WTC11 (cell line): Measurements from ENCODE around the gene RASD1. TPM values are rescaled to one million over a fixed set of nuclear protein-coding genes. Genes with fewer than 3 reads are reported as not detected.
A peak's percentile ranks its signal among the peaks of the same experiment; 100 is the strongest.

Experiments
- CREB1 ChIP-seq: sonication (generic); formaldehyde crosslinking; IDR thresholded peaks from 2 replicates; pipeline ENCODE4 v1.8.0; 2023; ENCODE audit warnings: mild to moderate bottlenecking, missing genetic modification reagents
- E2F1 ChIP-seq: sonication (generic); formaldehyde crosslinking; IDR thresholded peaks from 2 replicates; pipeline ENCODE4 v1.8.0; 2022; ENCODE audit warnings: mild to moderate bottlenecking, missing genetic modification reagents
- EMX1 ChIP-seq: fragments of 250-450 bp; sonication (Bioruptor Pico); IDR thresholded peaks from 2 replicates; pipeline ENCODE4 v1.8.0; 2021; ENCODE audit warnings: mild to moderate bottlenecking
- ESRRA ChIP-seq: sonication (generic); formaldehyde crosslinking; IDR thresholded peaks from 2 replicates; pipeline ENCODE4 v1.8.1; 2022; ENCODE audit warnings: mild to moderate bottlenecking, missing genetic modification reagents, borderline replicate concordance
- ETV6 ChIP-seq: sonication (generic); formaldehyde crosslinking; IDR thresholded peaks from 2 replicates; pipeline ENCODE4 v1.8.1; 2022; ENCODE audit warnings: mild to moderate bottlenecking, missing genetic modification reagents
- FOXP1 ChIP-seq: sonication (generic); formaldehyde crosslinking; IDR thresholded peaks from 2 replicates; pipeline ENCODE4 v1.8.0; 2022; ENCODE audit warnings: missing genetic modification reagents, mild to moderate bottlenecking, moderate library complexity, borderline replicate concordance
- GABPB1 ChIP-seq: sonication (generic); formaldehyde crosslinking; IDR thresholded peaks from 2 replicates; pipeline ENCODE4 v1.8.1; 2023; ENCODE audit warnings: mild to moderate bottlenecking, missing genetic modification reagents
- HMGXB4 ChIP-seq: sonication (generic); formaldehyde crosslinking; IDR thresholded peaks from 2 replicates; pipeline ENCODE4 v1.8.1; 2023; ENCODE audit warnings: mild to moderate bottlenecking, moderate library complexity, missing genetic modification reagents
- JAZF1 ChIP-seq: fragments of 250-450 bp; sonication (Bioruptor Pico); IDR thresholded peaks from 2 replicates; pipeline ENCODE4 v1.9.0; 2021; ENCODE audit warnings: moderate library complexity, mild to moderate bottlenecking, inconsistent platforms
- KAT7 ChIP-seq: sonication (generic); formaldehyde crosslinking; IDR thresholded peaks from 2 replicates; pipeline ENCODE4 v1.8.1; 2023; ENCODE audit warnings: missing genetic modification reagents, mild to moderate bottlenecking, borderline replicate concordance
- MXD4 ChIP-seq: fragments of 250-450 bp; sonication (Bioruptor Pico); IDR thresholded peaks from 2 replicates; pipeline ENCODE4 v1.8.0; 2021; ENCODE audit warnings: mild to moderate bottlenecking, moderate library complexity, borderline replicate concordance
- MYBL2 ChIP-seq: sonication (generic); formaldehyde crosslinking; IDR thresholded peaks from 2 replicates; pipeline ENCODE4 v1.8.1; 2023; ENCODE audit warnings: mild to moderate bottlenecking, moderate library complexity, missing genetic modification reagents
- NR2C2 ChIP-seq: sonication (generic); formaldehyde crosslinking; IDR thresholded peaks from 2 replicates; pipeline ENCODE4 v1.8.0; 2022; ENCODE audit warnings: mild to moderate bottlenecking, missing genetic modification reagents
- NR3C1 ChIP-seq: sonication (generic); formaldehyde crosslinking; conservative IDR thresholded peaks from 2 replicates; pipeline ENCODE4 v1.8.1; 2023; ENCODE audit warnings: low read depth, mild to moderate bottlenecking, missing genetic modification reagents
- RELA ChIP-seq: sonication (generic); formaldehyde crosslinking; IDR thresholded peaks from 2 replicates; pipeline ENCODE4 v1.8.1; 2022; ENCODE audit warnings: missing genetic modification reagents, mild to moderate bottlenecking, borderline replicate concordance
- SMAD3 ChIP-seq: sonication (generic); formaldehyde crosslinking; IDR thresholded peaks from 2 replicates; pipeline ENCODE4 v1.8.0; 2022; ENCODE audit warnings: missing genetic modification reagents, mild to moderate bottlenecking, borderline replicate concordance
- SOX15 ChIP-seq: fragments of 250-450 bp; sonication (Bioruptor Pico); IDR thresholded peaks from 2 replicates; pipeline ENCODE4 v1.9.0; 2021; ENCODE audit warnings: mild to moderate bottlenecking
- SP1 ChIP-seq: sonication (generic); formaldehyde crosslinking; conservative IDR thresholded peaks from 2 replicates; pipeline ENCODE4 v1.8.1; 2022; ENCODE audit warnings: missing genetic modification reagents
- TEAD1 ChIP-seq: sonication (generic); formaldehyde crosslinking; IDR thresholded peaks from 2 replicates; pipeline ENCODE4 v1.8.0; 2022; ENCODE audit warnings: mild to moderate bottlenecking, missing genetic modification reagents
- TP53 ChIP-seq: sonication (generic); formaldehyde crosslinking; IDR thresholded peaks from 2 replicates; pipeline ENCODE4 v1.8.1; 2023; ENCODE audit warnings: mild to moderate bottlenecking, missing genetic modification reagents
- ZBTB21 ChIP-seq: sonication (generic); formaldehyde crosslinking; IDR thresholded peaks from 2 replicates; pipeline ENCODE4 v1.8.1; 2023; ENCODE audit warnings: mild to moderate bottlenecking, missing genetic modification reagents, borderline replicate concordance
- ZNF121 ChIP-seq: sonication (generic); formaldehyde crosslinking; IDR thresholded peaks from 2 replicates; pipeline ENCODE4 v1.8.0; 2023; ENCODE audit warnings: missing genetic modification reagents
- ZNF232 ChIP-seq: sonication (generic); formaldehyde crosslinking; IDR thresholded peaks from 2 replicates; pipeline ENCODE4 v1.8.0; 2022; ENCODE audit warnings: mild to moderate bottlenecking, missing genetic modification reagents
- ZNF263 ChIP-seq: sonication (generic); formaldehyde crosslinking; IDR thresholded peaks from 2 replicates; pipeline ENCODE4 v1.8.1; 2022; ENCODE audit warnings: low read depth, mild to moderate bottlenecking, moderate library complexity, missing genetic modification reagents
- ZNF317 ChIP-seq: sonication (generic); formaldehyde crosslinking; IDR thresholded peaks from 2 replicates; pipeline ENCODE4 v1.8.1; 2023; ENCODE audit warnings: low read depth, mild to moderate bottlenecking, moderate library complexity, missing genetic modification reagents, borderline replicate concordance
- ZNF416 ChIP-seq: fragments of 250-450 bp; sonication (Bioruptor Pico); IDR thresholded peaks from 2 replicates; pipeline ENCODE4 v1.9.0; 2021; ENCODE audit warnings: mild to moderate bottlenecking, inconsistent platforms
- total RNA-seq: library from RNA; stranded (reverse); gene quantifications from 3 replicates; pipeline ENCODE4 v1.2.3, GENCODE V29; 2021
- TF ChIP-seq, protein P1 (sequence below): fragments of 200-600 bp; IDR thresholded peaks from 2 replicates; pipeline ENCODE4 v1.8.0; 2022; ENCODE audit warnings: antibody characterized with exemption
- TF ChIP-seq, protein P2 (sequence below): fragments of 250-450 bp; sonication (Bioruptor Pico); IDR thresholded peaks from 2 replicates; pipeline ENCODE4 v1.9.0; 2021; ENCODE audit warnings: mild to moderate bottlenecking
- TF ChIP-seq, protein P3 (sequence below): sonication (generic); formaldehyde crosslinking; IDR thresholded peaks from 2 replicates; pipeline ENCODE4 v1.8.0; 2023; ENCODE audit warnings: missing genetic modification reagents
- TF ChIP-seq, protein P4 (sequence below): sonication (generic); formaldehyde crosslinking; IDR thresholded peaks from 2 replicates; pipeline ENCODE4 v1.8.0; 2022; ENCODE audit warnings: mild to moderate bottlenecking, missing genetic modification reagents
- TF ChIP-seq, protein P5 (sequence below): sonication (generic); formaldehyde crosslinking; IDR thresholded peaks from 2 replicates; pipeline ENCODE4 v1.8.0; 2022; ENCODE audit warnings: mild to moderate bottlenecking, missing genetic modification reagents
- TF ChIP-seq, protein P6 (sequence below): sonication (generic); formaldehyde crosslinking; IDR thresholded peaks from 2 replicates; pipeline ENCODE4 v1.8.1; 2022; ENCODE audit warnings: low read depth, missing genetic modification reagents, borderline replicate concordance

RASD1 gene
- total RNA-seq, 1 experiment from 2014 or later, result 5.1 TPM

DNA sequence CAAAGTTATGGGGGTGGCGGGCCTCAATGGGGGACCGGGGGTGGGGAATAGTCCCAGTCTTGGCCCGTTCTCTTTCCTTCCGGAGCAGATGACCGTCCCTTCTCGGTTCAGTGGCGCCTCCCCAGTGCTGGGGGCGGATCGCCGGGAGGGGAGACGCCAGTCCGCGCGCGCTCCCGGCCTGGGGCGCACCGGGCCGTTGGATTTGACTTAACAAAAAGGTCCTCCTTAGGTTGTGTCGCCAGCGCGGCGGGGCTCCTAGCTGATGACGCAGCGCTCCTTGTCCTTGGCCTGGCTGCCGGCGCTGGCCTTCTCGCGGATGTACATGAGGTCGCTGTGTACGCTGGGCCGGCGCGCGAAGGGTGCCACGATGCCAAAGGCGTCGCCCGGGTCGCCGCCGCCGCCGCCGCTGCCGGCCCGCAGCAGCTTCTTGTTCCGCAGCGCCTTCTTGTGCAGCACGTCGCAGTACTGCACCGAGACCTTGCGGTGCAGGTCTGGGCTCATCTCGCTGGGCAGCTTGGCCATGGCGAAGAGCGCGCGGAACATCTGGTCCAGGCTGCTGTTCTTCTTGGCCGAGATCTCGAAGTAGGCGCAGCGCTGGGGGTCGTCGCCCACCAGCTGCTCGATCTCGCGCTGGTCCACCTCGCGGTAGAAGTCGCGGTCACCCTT is 1.2 kb downstream of the RASD1 start (continued):
- TF ChIP-seq ZNF416 (CRISPR knock-in tag) (no peak), SP1 (CRISPR knock-in tag) (no peak), KAT7 (peak; percentile 60; the same call in 1 of the 2 replicates), ZNF121 (no peak), GABPB1 (no peak), ZNF232 (CRISPR knock-in tag) (no peak), ZNF317 (CRISPR knock-in tag) (no peak), CREB1 (CRISPR knock-in tag) (no peak), MYBL2 (peak; percentile 3; the same call in 1 of the 2 replicates), TP53 (CRISPR knock-in tag) (no peak), E2F1 (CRISPR knock-in tag) (no peak), EMX1 (no peak), ZBTB21 (CRISPR knock-in tag) (no peak), NR2C2 (CRISPR knock-in tag) (no peak), TEAD1 (CRISPR knock-in tag) (0 out of 2 replicates have a peak, but pooled peaks have one; percentile 36), SMAD3 (CRISPR knock-in tag) (no peak), SOX15 (CRISPR knock-in tag) (no peak), ZNF263 (no peak), RELA (CRISPR knock-in tag) (peak; percentile 79; the same call in 1 of the 2 replicates), JAZF1 (CRISPR knock-in tag) (no peak), HMGXB4 (CRISPR knock-in tag) (peak; percentile 61; the same call in 1 of the 2 replicates), MXD4 (no peak), FOXP1 (CRISPR knock-in tag) (peak; percentile 34; the same call in 1 of the 2 replicates), NR3C1 (CRISPR knock-in tag) (no peak), ESRRA (CRISPR knock-in tag) (peak; percentile 66; the same call in 1 of the 2 replicates), ETV6 (CRISPR knock-in tag) (no peak)
- TF ChIP-seq, protein P1, sequence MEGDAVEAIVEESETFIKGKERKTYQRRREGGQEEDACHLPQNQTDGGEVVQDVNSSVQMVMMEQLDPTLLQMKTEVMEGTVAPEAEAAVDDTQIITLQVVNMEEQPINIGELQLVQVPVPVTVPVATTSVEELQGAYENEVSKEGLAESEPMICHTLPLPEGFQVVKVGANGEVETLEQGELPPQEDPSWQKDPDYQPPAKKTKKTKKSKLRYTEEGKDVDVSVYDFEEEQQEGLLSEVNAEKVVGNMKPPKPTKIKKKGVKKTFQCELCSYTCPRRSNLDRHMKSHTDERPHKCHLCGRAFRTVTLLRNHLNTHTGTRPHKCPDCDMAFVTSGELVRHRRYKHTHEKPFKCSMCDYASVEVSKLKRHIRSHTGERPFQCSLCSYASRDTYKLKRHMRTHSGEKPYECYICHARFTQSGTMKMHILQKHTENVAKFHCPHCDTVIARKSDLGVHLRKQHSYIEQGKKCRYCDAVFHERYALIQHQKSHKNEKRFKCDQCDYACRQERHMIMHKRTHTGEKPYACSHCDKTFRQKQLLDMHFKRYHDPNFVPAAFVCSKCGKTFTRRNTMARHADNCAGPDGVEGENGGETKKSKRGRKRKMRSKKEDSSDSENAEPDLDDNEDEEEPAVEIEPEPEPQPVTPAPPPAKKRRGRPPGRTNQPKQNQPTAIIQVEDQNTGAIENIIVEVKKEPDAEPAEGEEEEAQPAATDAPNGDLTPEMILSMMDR, result no peak
- TF ChIP-seq, protein P2, sequence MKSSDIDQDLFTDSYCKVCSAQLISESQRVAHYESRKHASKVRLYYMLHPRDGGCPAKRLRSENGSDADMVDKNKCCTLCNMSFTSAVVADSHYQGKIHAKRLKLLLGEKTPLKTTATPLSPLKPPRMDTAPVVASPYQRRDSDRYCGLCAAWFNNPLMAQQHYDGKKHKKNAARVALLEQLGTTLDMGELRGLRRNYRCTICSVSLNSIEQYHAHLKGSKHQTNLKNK, result no peak
- TF ChIP-seq, protein P3, sequence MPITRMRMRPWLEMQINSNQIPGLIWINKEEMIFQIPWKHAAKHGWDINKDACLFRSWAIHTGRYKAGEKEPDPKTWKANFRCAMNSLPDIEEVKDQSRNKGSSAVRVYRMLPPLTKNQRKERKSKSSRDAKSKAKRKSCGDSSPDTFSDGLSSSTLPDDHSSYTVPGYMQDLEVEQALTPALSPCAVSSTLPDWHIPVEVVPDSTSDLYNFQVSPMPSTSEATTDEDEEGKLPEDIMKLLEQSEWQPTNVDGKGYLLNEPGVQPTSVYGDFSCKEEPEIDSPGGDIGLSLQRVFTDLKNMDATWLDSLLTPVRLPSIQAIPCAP (CRISPR knock-in tag), result no peak
- TF ChIP-seq, protein P4, sequence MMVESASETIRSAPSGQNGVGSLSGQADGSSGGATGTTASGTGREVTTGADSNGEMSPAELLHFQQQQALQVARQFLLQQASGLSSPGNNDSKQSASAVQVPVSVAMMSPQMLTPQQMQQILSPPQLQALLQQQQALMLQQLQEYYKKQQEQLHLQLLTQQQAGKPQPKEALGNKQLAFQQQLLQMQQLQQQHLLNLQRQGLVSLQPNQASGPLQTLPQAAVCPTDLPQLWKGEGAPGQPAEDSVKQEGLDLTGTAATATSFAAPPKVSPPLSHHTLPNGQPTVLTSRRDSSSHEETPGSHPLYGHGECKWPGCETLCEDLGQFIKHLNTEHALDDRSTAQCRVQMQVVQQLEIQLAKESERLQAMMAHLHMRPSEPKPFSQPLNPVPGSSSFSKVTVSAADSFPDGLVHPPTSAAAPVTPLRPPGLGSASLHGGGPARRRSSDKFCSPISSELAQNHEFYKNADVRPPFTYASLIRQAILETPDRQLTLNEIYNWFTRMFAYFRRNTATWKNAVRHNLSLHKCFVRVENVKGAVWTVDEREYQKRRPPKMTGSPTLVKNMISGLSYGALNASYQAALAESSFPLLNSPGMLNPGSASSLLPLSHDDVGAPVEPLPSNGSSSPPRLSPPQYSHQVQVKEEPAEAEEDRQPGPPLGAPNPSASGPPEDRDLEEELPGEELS (CRISPR knock-in tag), result peak; percentile 25; the same call in 1 of the 2 replicates
- TF ChIP-seq, protein P5, sequence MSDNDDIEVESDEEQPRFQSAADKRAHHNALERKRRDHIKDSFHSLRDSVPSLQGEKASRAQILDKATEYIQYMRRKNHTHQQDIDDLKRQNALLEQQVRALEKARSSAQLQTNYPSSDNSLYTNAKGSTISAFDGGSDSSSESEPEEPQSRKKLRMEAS (CRISPR knock-in tag), result peak; percentile 88
- TF ChIP-seq, protein P6, sequence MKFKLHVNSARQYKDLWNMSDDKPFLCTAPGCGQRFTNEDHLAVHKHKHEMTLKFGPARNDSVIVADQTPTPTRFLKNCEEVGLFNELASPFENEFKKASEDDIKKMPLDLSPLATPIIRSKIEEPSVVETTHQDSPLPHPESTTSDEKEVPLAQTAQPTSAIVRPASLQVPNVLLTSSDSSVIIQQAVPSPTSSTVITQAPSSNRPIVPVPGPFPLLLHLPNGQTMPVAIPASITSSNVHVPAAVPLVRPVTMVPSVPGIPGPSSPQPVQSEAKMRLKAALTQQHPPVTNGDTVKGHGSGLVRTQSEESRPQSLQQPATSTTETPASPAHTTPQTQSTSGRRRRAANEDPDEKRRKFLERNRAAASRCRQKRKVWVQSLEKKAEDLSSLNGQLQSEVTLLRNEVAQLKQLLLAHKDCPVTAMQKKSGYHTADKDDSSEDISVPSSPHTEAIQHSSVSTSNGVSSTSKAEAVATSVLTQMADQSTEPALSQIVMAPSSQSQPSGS (CRISPR knock-in tag), result no peak
